Activated naive CD8-positive, alpha-beta T cell treated with anti-CD3 and anti-CD28 coated beads for 36 hours (primary cell): ENCODE results near the gene SYCE3. TPM values are rescaled to one million over a fixed set of nuclear protein-coding genes. Genes with fewer than 3 reads are reported as not detected.
"Not testable (repeated sequence)": the region's sequence is repeated elsewhere in the genome, so short reads cannot be mapped to it uniquely, and the experiment has no call there.

ENCODE experiments used
- DNase-seq: peaks from one replicate; pipeline ENCODE4 v3.0.0; 2021
- H3K27ac Mint-ChIP-seq: one replicate; pipeline ENCODE4 v1.8.0; 2022; ENCODE audit warnings: mild to moderate bottlenecking, moderate library complexity, mixed read lengths
- H3K27me3 Mint-ChIP-seq: one replicate; pipeline ENCODE4 v1.8.0; 2022; ENCODE audit warnings: mild to moderate bottlenecking, mixed read lengths
- H3K36me3 Mint-ChIP-seq: one replicate; pipeline ENCODE4 v1.8.0; 2021; ENCODE audit warnings: mild to moderate bottlenecking, mixed read lengths
- H3K4me1 Mint-ChIP-seq: one replicate; pipeline ENCODE4 v1.8.0; 2021; ENCODE audit warnings: mixed read lengths
- H3K4me3 Mint-ChIP-seq: one replicate; pipeline ENCODE4 v1.8.0; 2022; ENCODE audit warnings: mild to moderate bottlenecking, moderate library complexity, mixed read lengths
- H3K9me3 Mint-ChIP-seq: one replicate; pipeline ENCODE4 v1.8.0; 2022; ENCODE audit warnings: mixed read lengths
- total RNA-seq, 2 experiments: library from RNA; stranded (reverse); gene quantifications; one replicate each; pipeline ENCODE4 v1.2.3, GENCODE V29; 2021

The SYCE3 gene
- total RNA-seq = 1 to 10 TPM; 1.3 to 1.9 TPM

DNA sequence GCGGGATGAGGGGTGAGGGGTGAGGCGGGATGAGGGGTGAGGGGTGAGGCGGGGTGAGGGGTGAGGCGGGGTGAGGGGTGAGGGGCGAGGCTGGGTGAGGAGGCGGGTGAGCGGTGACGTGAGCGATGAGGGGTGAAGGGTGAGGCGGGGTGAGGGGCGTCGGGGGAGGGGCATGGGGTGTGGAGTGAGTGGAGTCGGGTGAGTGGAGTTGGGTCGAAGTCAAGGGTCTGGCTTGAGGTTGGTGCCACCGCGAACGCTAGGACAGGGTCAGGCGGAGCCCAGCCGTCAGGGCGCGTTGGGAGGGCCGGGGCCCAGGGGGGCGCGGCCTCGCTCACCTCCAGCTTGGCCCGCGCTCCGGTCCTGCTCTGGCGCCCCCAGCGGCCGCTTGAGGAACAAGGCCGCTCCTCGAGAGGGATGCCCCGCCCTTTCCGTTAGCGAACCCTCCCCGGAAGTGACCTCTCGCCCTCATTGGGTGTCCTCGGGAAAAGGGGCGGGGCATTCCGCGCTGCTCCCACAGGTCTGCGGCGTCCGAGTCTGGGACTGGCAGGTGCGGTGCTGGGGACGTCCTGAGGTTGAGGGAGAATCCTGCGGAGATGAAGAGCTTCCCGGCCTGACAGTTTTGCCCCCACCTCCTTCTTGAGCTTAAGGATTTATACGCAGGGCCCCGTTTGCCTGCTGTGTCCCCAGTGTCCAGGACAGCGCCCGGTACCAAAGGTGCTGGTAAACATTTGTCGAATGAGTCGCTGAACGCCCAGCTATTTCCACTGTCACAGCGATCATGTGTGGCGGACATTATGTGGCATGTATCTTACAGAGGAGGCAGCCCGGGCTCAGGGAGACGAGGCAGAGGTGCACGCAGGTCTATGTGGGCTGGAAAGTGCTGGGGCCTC is at the start of gene SYCE3:
SYCE3 (minus strand) TSS at position 397 of the 890 bp plus-strand sequence. CDS start 6,514 bp downstream, outside the sequence.
- H3K27me3 Mint-ChIP-seq = peaks cover 3% of the 10 kb centered on the region
- peak; percentile 98 for DNase-seq
- H3K9me3 Mint-ChIP-seq = no peaks in the 10 kb centered on the region
- peaks cover 11% of the 10 kb centered on the region for H3K4me1 Mint-ChIP-seq
- H3K4me3 Mint-ChIP-seq = peak within 1 kb of the TSS; percentile 91
- H3K36me3 Mint-ChIP-seq = peaks cover 1% of the 10 kb centered on the region
- peak within 1 kb of the TSS; percentile 71 for H3K27ac Mint-ChIP-seq

DNA sequence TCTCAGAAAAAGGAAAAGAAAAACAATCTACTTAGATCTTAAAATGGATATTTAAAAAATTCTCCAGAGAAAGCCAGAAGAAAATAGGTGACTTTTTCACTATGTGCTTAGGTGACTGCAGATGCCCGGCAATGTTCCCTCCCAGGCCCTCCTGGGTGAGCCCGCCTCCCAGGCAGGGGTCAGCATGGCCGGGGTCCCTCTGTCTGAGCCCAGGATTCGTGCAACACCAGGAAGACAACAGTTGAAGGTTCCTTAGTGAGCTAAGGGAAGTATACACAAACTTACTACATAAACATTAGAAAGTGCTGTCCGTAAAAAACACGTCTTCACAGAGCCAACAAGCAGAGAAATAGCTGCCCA is 49.4 kb upstream of the SYCE3 start:
- no peak for DNase-seq
- peaks cover 34% of the 10 kb centered on the region for H3K27me3 Mint-ChIP-seq

GRCh38 chr22:50611341-50612060 is 48.8 kb upstream of the SYCE3 start:
- Mint-ChIP-seq H3K27ac (no peak overlapping the region), H3K27me3 (peaks cover 38% of the 10 kb centered on the region), H3K4me1 (peaks cover 5% of the 10 kb centered on the region), H3K9me3 (no peaks in the 10 kb centered on the region), H3K4me3 (no peak overlapping the region), H3K36me3 (no peaks in the 10 kb centered on the region)
- no peak for DNase-seq

More for the DNA sequence above, 49.4 kb upstream of the SYCE3 start:
- Mint-ChIP-seq H3K27ac (no peak overlapping the region), H3K36me3 (no peaks in the 10 kb centered on the region), H3K9me3 (no peaks in the 10 kb centered on the region), H3K4me1 (peaks cover 5% of the 10 kb centered on the region), H3K4me3 (no peak overlapping the region)

DNA sequence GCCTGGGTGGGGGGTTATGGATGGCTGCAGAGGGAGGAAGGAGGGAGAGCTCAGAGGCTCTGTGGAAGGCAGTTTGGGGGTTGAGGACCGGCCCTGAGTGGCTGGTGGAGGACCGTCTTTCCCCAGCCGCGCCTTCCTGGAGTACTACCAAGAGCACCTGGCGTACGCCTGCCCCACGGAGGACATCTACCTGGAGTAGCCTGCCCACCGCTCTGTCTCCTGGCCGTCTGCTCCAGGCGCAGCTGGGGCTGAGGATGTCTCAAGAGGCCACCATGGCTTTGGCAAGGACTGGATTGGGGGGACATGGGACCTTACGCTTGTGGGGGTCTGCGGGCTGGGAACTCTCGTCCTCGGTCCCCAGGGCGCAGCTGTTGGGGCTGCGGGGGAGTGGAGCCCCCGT is 47.9 kb upstream of the SYCE3 start:
- H3K4me1 Mint-ChIP-seq = peaks cover 5% of the 10 kb centered on the region
- H3K27me3 Mint-ChIP-seq = peaks cover 48% of the 10 kb centered on the region
- no peak for DNase-seq
- no peak overlapping the region for H3K4me3 Mint-ChIP-seq
- no peak overlapping the region for H3K27ac Mint-ChIP-seq
- H3K36me3 Mint-ChIP-seq = no peaks in the 10 kb centered on the region
- H3K9me3 Mint-ChIP-seq = no peaks in the 10 kb centered on the region

DNA sequence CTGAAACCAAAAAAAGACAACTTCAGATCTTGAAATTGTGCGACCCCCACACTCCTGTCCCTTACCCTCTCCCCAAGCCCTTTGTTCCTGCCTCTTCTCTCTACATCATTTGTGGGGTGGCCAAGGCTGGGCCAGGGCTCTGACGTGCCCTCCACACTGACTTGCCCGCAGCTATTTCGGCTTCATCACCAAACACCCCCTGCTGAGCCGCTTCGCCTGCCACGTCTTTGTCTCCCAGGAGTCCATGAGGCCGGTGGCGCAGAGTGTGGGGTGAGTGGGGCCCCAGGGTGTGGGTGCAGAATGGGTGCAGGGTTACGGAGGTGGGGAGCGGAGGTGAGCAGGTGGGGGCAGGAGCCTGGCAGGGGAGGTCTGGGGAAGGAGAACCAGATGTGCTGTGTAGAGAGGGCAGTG is 47.3 kb upstream of the SYCE3 start:
- DNase-seq = no peak
- H3K4me1 Mint-ChIP-seq = peaks cover 5% of the 10 kb centered on the region
- H3K4me3 Mint-ChIP-seq = no peak overlapping the region
- H3K36me3 Mint-ChIP-seq = no peaks in the 10 kb centered on the region
- no peak overlapping the region for H3K27ac Mint-ChIP-seq
- H3K27me3 Mint-ChIP-seq = peaks cover 53% of the 10 kb centered on the region
- no peaks in the 10 kb centered on the region for H3K9me3 Mint-ChIP-seq

DNA sequence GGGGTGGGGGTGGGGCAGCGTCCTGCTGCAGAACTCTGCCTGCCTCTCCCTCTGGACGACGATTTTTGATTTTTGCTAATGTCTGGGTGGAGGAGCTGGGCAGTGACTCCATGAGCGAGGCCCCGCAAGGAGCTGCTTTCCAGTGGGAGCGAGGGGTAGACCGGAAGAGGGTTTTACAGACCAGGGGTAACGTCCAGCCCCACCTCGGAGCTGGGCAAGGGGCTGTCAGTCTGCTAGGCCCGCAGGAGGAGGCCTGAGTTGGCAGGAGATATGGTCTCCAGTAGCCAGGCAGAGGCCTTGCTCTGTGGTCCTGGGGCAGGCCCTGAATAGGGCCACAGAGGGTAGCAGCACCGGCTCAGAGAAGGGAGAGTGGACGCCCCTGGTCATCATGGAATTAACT is 46.9 kb upstream of the SYCE3 start:
- no peaks in the 10 kb centered on the region for H3K9me3 Mint-ChIP-seq
- H3K36me3 Mint-ChIP-seq = no peaks in the 10 kb centered on the region
- no peak overlapping the region for H3K27ac Mint-ChIP-seq
- H3K27me3 Mint-ChIP-seq = peaks cover 55% of the 10 kb centered on the region
- H3K4me1 Mint-ChIP-seq = peaks cover 5% of the 10 kb centered on the region
- H3K4me3 Mint-ChIP-seq = no peak overlapping the region
- no peak for DNase-seq

GRCh38 chr22:50608996-50609395 is 46.3 kb upstream of the SYCE3 start:
- DNase-seq = no peak
- Mint-ChIP-seq H3K4me3 (no peak overlapping the region), H3K27me3 (peaks cover 50% of the 10 kb centered on the region), H3K4me1 (peaks cover 5% of the 10 kb centered on the region), H3K9me3 (no peaks in the 10 kb centered on the region), H3K27ac (no peak overlapping the region), H3K36me3 (no peaks in the 10 kb centered on the region)

DNA sequence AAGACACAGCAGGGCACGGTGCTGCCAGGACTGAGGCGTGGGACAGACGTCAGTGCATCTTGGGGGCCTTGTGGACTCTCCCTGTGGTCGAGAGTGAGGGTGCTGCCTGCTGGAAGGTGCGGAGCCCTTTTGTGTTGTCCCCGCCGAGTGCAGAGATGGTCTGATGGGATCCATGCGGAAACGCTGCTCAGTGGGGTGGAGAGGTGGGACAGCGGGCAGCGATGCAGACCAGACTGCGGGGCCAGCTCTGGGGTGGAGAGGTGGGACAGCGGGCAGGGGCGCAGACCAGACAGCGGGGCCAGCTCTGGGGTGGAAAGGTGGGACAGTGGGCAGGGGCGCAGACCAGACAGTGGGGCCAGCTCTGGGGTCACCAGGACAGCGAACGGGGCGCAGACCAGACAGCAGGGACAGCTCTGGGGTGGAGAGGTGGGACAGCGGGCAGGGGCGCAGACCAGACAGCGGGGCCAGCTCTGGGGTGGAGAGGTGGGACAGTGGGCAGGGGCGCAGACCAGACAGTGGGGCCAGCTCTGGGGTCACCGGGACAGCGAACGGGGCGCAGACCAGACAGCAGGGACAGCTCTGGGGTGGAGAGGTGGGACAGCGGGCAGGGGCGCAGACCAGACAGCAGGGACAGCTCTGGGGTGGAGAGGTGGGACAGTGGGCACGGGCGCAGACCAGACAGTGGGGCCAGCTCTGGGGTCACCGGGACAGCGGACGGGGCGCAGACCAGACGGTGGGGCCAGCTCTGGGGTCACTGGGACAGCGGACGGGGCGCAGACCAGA is 45.5 kb upstream of the SYCE3 start:
- H3K4me3 Mint-ChIP-seq, DNase-seq, H3K4me1 Mint-ChIP-seq, H3K27ac Mint-ChIP-seq, H3K36me3 Mint-ChIP-seq, H3K9me3 Mint-ChIP-seq: not testable (repeated sequence)
- H3K27me3 Mint-ChIP-seq = peaks cover 55% of the 10 kb centered on the region

DNA sequence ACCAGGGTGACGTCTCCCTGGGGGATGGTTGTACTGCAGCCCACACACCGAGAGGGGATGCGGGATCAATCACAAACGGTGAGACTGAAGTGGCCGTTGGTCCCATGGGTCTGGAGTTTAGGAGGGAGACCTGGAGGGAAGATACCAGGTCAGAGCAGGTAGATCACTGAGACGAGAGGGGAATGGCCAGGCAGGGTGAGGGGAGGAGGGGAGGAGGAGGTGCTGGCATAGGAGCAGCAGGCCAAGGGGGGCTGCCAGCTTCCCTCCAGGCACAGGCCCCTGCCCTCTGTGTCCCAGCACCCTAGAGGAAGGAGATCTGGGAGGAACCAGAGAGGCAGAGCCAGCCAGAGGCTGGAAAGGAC is 44.9 kb upstream of the SYCE3 start:
- Mint-ChIP-seq H3K9me3 (no peaks in the 10 kb centered on the region), H3K4me1 (peaks cover 2% of the 10 kb centered on the region), H3K4me3 (no peak overlapping the region), H3K36me3 (no peaks in the 10 kb centered on the region), H3K27me3 (peaks cover 56% of the 10 kb centered on the region), H3K27ac (no peak overlapping the region)
- DNase-seq = no peak

DNA sequence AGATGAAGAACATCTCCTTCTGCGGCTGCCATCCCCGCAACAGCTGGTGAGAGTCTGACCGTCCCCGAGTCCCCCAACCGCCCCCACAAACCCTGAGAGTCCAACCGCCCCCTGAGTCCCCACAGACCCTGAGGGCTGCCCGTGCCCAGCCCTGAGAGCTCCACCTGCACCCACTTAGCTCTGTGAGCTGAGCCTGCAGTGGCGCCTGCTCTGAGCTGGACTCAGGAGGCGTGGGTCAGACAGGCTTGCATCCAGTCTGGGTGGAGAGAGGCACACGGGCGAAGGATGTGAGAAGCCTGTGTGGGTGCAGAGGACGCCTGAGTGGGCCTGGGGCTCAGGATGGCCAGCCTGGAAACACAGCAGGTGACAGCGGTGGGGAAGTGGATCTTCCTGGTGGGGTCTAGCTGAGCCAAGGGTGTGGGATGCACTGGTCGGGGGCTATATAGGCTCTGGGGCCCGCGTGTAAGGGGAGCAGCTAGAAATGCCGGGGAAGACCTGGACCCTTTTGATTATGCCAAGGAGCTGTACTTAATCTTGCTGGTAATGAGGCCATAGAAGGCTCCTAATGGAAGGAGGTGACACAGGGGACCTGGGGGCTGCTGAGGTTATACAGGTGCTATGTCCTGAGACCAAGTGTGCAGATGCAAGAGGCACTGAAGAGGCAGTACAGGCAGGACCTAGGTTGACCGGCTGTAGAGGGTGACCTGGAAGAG is 44.4 kb upstream of the SYCE3 start:
- H3K36me3 Mint-ChIP-seq = no peaks in the 10 kb centered on the region
- no peaks in the 10 kb centered on the region for H3K4me1 Mint-ChIP-seq
- no peak overlapping the region for H3K27ac Mint-ChIP-seq
- H3K9me3 Mint-ChIP-seq = no peaks in the 10 kb centered on the region
- no peak for DNase-seq
- peaks cover 57% of the 10 kb centered on the region for H3K27me3 Mint-ChIP-seq
- H3K4me3 Mint-ChIP-seq = no peak overlapping the region

DNA sequence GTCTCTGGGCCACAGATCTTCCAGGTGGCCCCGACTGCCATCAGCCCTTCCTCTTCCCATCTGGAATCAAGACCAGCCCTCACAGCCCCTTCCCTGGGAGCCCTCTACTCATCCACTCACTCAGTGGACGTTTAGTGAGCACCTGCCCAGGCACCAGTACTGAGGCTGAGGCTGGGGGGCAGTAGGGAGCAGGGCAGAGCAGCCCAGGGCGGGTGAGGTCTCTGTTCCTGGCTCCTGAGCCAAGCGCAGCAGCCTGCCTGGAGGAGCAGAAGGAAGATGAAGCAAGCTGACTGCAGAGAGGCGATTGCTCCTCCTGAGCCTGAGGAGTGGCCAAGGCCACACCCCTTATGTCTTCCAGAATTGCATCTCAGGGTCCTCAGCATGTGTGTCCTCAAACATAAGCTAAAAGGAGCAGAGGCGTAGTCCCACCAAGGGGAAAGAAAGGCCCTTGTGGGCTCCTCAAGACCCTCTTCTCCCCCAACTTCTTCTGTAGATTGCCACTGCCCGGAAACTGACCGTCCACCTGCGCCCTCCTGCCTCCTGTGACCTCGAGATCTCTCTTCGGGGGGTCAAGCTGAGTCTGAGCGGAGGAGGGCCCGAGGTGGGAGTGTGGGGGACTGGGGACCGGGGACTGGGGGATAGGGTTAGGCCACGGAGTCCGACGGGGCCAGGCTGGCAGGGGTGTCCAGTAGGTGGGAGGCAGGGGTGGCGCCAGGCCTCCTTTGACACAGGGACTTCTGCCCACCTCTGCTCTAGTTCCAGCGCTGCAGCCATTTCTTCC is 43.6 kb upstream of the SYCE3 start:
- Mint-ChIP-seq H3K36me3 (no peaks in the 10 kb centered on the region), H3K9me3 (no peaks in the 10 kb centered on the region)

GRCh38 chr22:50605613-50606074 is 42.9 kb upstream of the SYCE3 start:
- Mint-ChIP-seq H3K27ac (no peak overlapping the region), H3K36me3 (no peaks in the 10 kb centered on the region), H3K4me3 (no peak overlapping the region), H3K4me1 (peaks cover 3% of the 10 kb centered on the region), H3K27me3 (peaks cover 66% of the 10 kb centered on the region), H3K9me3 (no peaks in the 10 kb centered on the region)
- DNase-seq = no peak

More for the DNA sequence above, 43.6 kb upstream of the SYCE3 start:
- no peak overlapping the region for H3K27ac Mint-ChIP-seq
- peaks cover 63% of the 10 kb centered on the region for H3K27me3 Mint-ChIP-seq
- no peak overlapping the region for H3K4me3 Mint-ChIP-seq
- DNase-seq = no peak
- peaks cover 3% of the 10 kb centered on the region for H3K4me1 Mint-ChIP-seq

DNA sequence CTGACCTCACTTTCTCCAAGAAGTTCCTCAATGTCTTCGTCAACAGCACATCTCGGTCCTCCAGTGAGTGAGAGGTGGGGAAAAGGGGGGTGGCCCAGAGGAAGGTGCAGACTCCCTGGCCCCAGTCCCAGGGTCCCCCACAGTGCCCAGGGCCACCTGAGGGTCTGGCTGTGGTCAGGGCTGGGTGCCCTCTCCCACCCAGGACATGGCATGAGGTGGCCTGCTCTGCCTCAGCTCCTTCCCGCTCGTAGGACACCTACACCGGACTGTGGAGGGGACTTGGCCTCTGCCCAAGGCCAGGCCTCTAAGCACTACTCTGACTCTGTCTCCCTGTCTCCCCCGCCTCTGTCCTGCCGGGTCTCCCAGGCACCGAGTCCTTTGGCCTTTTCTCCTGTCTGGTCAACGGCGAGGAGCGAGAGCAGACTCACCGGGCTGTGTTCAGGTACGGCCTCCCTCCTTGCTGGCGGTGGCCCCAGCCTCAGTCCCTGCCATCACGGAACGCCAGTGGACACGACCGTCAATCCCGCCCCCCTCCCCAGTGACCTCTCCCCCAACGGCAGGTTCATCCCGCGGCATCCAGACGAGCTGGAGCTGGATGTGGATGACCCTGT is 42.4 kb upstream of the SYCE3 start:
- H3K4me3 Mint-ChIP-seq = no peak overlapping the region
- DNase-seq = no peak
- H3K27me3 Mint-ChIP-seq = peaks cover 63% of the 10 kb centered on the region
- H3K36me3 Mint-ChIP-seq = no peaks in the 10 kb centered on the region
- no peaks in the 10 kb centered on the region for H3K9me3 Mint-ChIP-seq
- H3K27ac Mint-ChIP-seq = no peak overlapping the region
- peaks cover 3% of the 10 kb centered on the region for H3K4me1 Mint-ChIP-seq
